SK-N-SH (cell line): ENCODE data around the gene MAPK11. TPM values are rescaled to one million over a fixed set of nuclear protein-coding genes. Genes with fewer than 3 reads are reported as not detected.

ENCODE experiments used
- CTCF ChIA-PET: fragments of 300-600, 350-600 bp; formaldehyde crosslinking; extraction: SDS; loops from one replicate; lab custom pipeline; 2021; lab: Yijun Ruan, JAX
- POLR2A ChIA-PET: fragments of 350-600 bp; sonication (Branson Sonifier 250); formaldehyde crosslinking; extraction: SDS; loops from one replicate; lab custom pipeline; 2020; ENCODE audit warnings: antibody characterized with exemption, inconsistent platforms; lab: Yijun Ruan, JAX
- DNase-seq: peaks from one replicate; pipeline ENCODE4 v3.0.0; 2012
- H2AFZ ChIP-seq: fragments of 200-600 bp; sonication (generic); 2 replicates; pipeline ENCODE4 v1.8.1; 2016; ENCODE audit warnings: antibody characterized with exemption, mild to moderate bottlenecking, low read depth
- H3F3A ChIP-seq: fragments of 200-600 bp; sonication (generic); replicated peaks from 2 replicates; pipeline ENCODE3; 2016; ENCODE audit warnings: antibody characterized with exemption, mild to moderate bottlenecking; ENCODE audit not compliant: insufficient read depth
- H3K27ac ChIP-seq, 2 experiments: fragments of 200-500 bp in 1 of 2; fragments of 200-600 bp in 1 of 2; sonication (Bioruptor generic) in 1 of 2; sonication (generic), shearing (Covaris generic) in 1 of 2; 2 replicates each; pipeline versions ENCODE4 v1.5.1 to v1.6.1; 2014 to 2016; ENCODE audit warnings: low read depth in 2 of 2, inconsistent platforms in 1 of 2, low read length in 1 of 2, mild to moderate bottlenecking in 1 of 2, mixed read lengths in 1 of 2
- H3K27me3 ChIP-seq: fragments of 200-600 bp; sonication (generic), shearing (Covaris generic); 2 replicates; pipeline ENCODE4 v1.6.1; 2016; ENCODE audit warnings: mixed run types; ENCODE audit not compliant: insufficient read depth
- H3K36me3 ChIP-seq, 2 experiments: fragments of 200-500 bp in 1 of 2; fragments of 200-600 bp in 1 of 2; sonication (Bioruptor generic) in 1 of 2; sonication (generic) in 1 of 2; replicated peaks in 1 of 2; 2 replicates each; pipeline versions ENCODE3 to v1.5.1; 2014 to 2016; ENCODE audit warnings: low read length in 1 of 2, mild to moderate bottlenecking in 1 of 2; ENCODE audit not compliant: insufficient read depth in 2 of 2, control insufficient read depth in 1 of 2
- H3K4me1 ChIP-seq, 2 experiments: fragments of 200-500 bp in 1 of 2; fragments of 200-600 bp in 1 of 2; sonication (Bioruptor generic) in 1 of 2; sonication (generic), shearing (Covaris generic) in 1 of 2; 2 replicates each; pipeline versions ENCODE4 v1.5.1 to v1.6.1; 2014 to 2016; ENCODE audit warnings: low read depth in 1 of 2, low read length in 1 of 2, mixed run types in 1 of 2; ENCODE audit not compliant: insufficient read depth in 2 of 2, control insufficient read depth in 1 of 2
- H3K4me2 ChIP-seq: fragments of 200-600 bp; sonication (generic), shearing (Covaris generic); 2 replicates; pipeline ENCODE4 v1.6.1; 2017; ENCODE audit warnings: mixed run types
- H3K4me3 ChIP-seq, 2 experiments: fragments of 200-500 bp in 1 of 2; fragments of 200-600 bp in 1 of 2; sonication (Bioruptor generic) in 1 of 2; sonication (generic), shearing (Covaris generic) in 1 of 2; 2 replicates each; pipeline versions ENCODE4 v1.5.1 to v1.8.1; 2014 to 2016; ENCODE audit warnings: low read depth in 2 of 2, inconsistent platforms in 1 of 2, low read length in 1 of 2, mild to moderate bottlenecking in 1 of 2, mixed read lengths in 1 of 2, moderate library complexity in 1 of 2
- H3K79me2 ChIP-seq: fragments of 200-600 bp; sonication (generic); 2 replicates; pipeline ENCODE4 v1.8.1; 2017; ENCODE audit warnings: mild to moderate bottlenecking; ENCODE audit not compliant: insufficient read depth
- H3K9ac ChIP-seq: fragments of 200-600 bp; sonication (generic); 2 replicates; pipeline ENCODE4 v1.6.1; 2017; ENCODE audit warnings: mixed run types
- H3K9me2 ChIP-seq: fragments of 200-600 bp; sonication (generic); 2 replicates; pipeline ENCODE4 v1.6.1; 2017; ENCODE audit warnings: mixed run types
- H3K9me3 ChIP-seq: fragments of 200-600 bp; sonication (generic); 2 replicates; pipeline ENCODE4 v1.6.1; 2017; ENCODE audit warnings: mixed run types, mild to moderate bottlenecking, moderate library complexity
- H4K20me1 ChIP-seq: fragments of 200-600 bp; sonication (generic); 2 replicates; pipeline ENCODE4 v1.6.1; 2017; ENCODE audit warnings: mild to moderate bottlenecking, mixed run types; ENCODE audit not compliant: insufficient read depth
- ELF1 ChIP-seq: IDR thresholded peaks from 2 replicates; pipeline ENCODE4 v1.4.0; 2012
- TAF1 ChIP-seq: IDR thresholded peaks from 2 replicates; pipeline ENCODE4 v1.6.1; 2012; ENCODE audit warnings: low read depth, mild to moderate bottlenecking, low read length, moderate library complexity, borderline replicate concordance
- USF1 ChIP-seq: IDR thresholded peaks from 2 replicates; pipeline ENCODE4 v1.4.0; 2012; ENCODE audit warnings: low read depth, borderline replicate concordance
- WGBS: methylation state at CpG from one replicate; pipeline ENCODE4 v1.1.6; 2017; ENCODE audit warnings: low lambda C conversion rate; 5-methylcytosine and 5-hydroxymethylcytosine counted together
- polyA plus RNA-seq, 3 experiments: library from polyadenylated mRNA; depleted of rRNA; stranded (reverse); fragments of >200 nt; gene quantifications; 2 replicates each; pipeline ENCODE4 v1.2.3, GENCODE V29; 2012
- TF ChIP-seq, protein P1 (sequence below): fragments of 150-350 bp; IDR thresholded peaks from 2 replicates; pipeline ENCODE4 v1.6.1; 2016; ENCODE audit warnings: mild to moderate bottlenecking, low read depth, low read length
- TF ChIP-seq, protein P2 (sequence below): IDR thresholded peaks from 2 replicates; pipeline ENCODE4 v1.4.0; 2012; ENCODE audit warnings: low read depth, borderline replicate concordance
- TF ChIP-seq, protein P3 (sequence below): IDR thresholded peaks from 2 replicates; pipeline ENCODE4; 2012
- TF ChIP-seq, protein P4 (sequence below): IDR thresholded peaks from 2 replicates; pipeline ENCODE4 v1.6.1; 2012; ENCODE audit warnings: mild to moderate bottlenecking, low read depth, low read length, moderate library complexity

Gene MAPK11
- polyA plus RNA-seq, 1 of the 3 experiments (the other 2 are of a cell fraction): 36.0 TPM

GRCh38 chr22:50296658-50297490 lies 26.7 kb upstream of the MAPK11 start:
- H2AFZ ChIP-seq: no peak overlapping the region
- no peak overlapping the region for H3K9ac ChIP-seq
- H3K4me2 ChIP-seq: no peak overlapping the region
- ChIA-PET POLR2A (interaction anchor here (0.5 kb wide), 1 partner anchor 9 kb away, joined by 3 read pairs; no protein-coding TSS in a partner anchor), CTCF (interaction anchor here (0.6 to 2.4 kb wide), 5 partner anchors 11 to 45 kb away, joined by 3 to 9 read pairs (median 3); no protein-coding TSS in a partner anchor)
- H3K4me3 ChIP-seq: no peak overlapping the region
- H3K27ac ChIP-seq: peak overlapping the region; percentile 6 to 14; a peak in 2 of 4 replicates
- no peaks in the 10 kb centered on the region for H3K27me3 ChIP-seq
- H3K9me2 ChIP-seq: no peaks in the 10 kb centered on the region
- DNase-seq: no peak
- peaks cover 19 to 27% of the 10 kb centered on the region in 2 experiments; a peak in 3 of 4 replicates for H3K4me1 ChIP-seq
- peaks cover 13% of the 10 kb centered on the region for H3F3A ChIP-seq
- H3K79me2 ChIP-seq: peaks cover 99% of the 10 kb centered on the region
- TF ChIP-seq TAF1 (no peak), USF1 (no peak), ELF1 (no peak)
- TF ChIP-seq, protein P1, sequence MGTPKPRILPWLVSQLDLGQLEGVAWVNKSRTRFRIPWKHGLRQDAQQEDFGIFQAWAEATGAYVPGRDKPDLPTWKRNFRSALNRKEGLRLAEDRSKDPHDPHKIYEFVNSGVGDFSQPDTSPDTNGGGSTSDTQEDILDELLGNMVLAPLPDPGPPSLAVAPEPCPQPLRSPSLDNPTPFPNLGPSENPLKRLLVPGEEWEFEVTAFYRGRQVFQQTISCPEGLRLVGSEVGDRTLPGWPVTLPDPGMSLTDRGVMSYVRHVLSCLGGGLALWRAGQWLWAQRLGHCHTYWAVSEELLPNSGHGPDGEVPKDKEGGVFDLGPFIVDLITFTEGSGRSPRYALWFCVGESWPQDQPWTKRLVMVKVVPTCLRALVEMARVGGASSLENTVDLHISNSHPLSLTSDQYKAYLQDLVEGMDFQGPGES: no peak
- TF ChIP-seq, protein P2, sequence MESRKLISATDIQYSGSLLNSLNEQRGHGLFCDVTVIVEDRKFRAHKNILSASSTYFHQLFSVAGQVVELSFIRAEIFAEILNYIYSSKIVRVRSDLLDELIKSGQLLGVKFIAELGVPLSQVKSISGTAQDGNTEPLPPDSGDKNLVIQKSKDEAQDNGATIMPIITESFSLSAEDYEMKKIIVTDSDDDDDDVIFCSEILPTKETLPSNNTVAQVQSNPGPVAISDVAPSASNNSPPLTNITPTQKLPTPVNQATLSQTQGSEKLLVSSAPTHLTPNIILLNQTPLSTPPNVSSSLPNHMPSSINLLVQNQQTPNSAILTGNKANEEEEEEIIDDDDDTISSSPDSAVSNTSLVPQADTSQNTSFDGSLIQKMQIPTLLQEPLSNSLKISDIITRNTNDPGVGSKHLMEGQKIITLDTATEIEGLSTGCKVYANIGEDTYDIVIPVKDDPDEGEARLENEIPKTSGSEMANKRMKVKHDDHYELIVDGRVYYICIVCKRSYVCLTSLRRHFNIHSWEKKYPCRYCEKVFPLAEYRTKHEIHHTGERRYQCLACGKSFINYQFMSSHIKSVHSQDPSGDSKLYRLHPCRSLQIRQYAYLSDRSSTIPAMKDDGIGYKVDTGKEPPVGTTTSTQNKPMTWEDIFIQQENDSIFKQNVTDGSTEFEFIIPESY: no peak
- TF ChIP-seq, protein P3, sequence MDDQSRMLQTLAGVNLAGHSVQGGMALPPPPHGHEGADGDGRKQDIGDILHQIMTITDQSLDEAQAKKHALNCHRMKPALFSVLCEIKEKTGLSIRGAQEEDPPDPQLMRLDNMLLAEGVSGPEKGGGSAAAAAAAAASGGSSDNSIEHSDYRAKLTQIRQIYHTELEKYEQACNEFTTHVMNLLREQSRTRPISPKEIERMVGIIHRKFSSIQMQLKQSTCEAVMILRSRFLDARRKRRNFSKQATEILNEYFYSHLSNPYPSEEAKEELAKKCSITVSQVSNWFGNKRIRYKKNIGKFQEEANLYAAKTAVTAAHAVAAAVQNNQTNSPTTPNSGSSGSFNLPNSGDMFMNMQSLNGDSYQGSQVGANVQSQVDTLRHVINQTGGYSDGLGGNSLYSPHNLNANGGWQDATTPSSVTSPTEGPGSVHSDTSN: no peak
- TF ChIP-seq, protein P4, sequence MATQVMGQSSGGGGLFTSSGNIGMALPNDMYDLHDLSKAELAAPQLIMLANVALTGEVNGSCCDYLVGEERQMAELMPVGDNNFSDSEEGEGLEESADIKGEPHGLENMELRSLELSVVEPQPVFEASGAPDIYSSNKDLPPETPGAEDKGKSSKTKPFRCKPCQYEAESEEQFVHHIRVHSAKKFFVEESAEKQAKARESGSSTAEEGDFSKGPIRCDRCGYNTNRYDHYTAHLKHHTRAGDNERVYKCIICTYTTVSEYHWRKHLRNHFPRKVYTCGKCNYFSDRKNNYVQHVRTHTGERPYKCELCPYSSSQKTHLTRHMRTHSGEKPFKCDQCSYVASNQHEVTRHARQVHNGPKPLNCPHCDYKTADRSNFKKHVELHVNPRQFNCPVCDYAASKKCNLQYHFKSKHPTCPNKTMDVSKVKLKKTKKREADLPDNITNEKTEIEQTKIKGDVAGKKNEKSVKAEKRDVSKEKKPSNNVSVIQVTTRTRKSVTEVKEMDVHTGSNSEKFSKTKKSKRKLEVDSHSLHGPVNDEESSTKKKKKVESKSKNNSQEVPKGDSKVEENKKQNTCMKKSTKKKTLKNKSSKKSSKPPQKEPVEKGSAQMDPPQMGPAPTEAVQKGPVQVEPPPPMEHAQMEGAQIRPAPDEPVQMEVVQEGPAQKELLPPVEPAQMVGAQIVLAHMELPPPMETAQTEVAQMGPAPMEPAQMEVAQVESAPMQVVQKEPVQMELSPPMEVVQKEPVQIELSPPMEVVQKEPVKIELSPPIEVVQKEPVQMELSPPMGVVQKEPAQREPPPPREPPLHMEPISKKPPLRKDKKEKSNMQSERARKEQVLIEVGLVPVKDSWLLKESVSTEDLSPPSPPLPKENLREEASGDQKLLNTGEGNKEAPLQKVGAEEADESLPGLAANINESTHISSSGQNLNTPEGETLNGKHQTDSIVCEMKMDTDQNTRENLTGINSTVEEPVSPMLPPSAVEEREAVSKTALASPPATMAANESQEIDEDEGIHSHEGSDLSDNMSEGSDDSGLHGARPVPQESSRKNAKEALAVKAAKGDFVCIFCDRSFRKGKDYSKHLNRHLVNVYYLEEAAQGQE: no peak
- H4K20me1 ChIP-seq: peaks cover 93% of the 10 kb centered on the region
- peaks cover 0 to 4% of the 10 kb centered on the region in 2 experiments for H3K36me3 ChIP-seq
- no peaks in the 10 kb centered on the region for H3K9me3 ChIP-seq
- 92% methylated on average over 10 of the region's 29 CpGs for WGBS
